Endothelial cell of umbilical vein (primary cell): ENCODE results near the gene IP6K3. TPM values are rescaled to one million over a fixed set of nuclear protein-coding genes. Genes with fewer than 3 reads are reported as not detected.

Experiments used
- BruUV-seq: library from RNA; stranded (reverse); fragments of 400-500 nt; replicated peaks from 2 replicates; lab custom pipeline; 2021; lab: Mats Ljungman, UMichigan
- CTCF ChIA-PET: fragments of 300-600, 350-600 bp; sonication (Branson Sonifier 250); formaldehyde crosslinking; loops from one replicate; lab custom pipeline; 2021; ENCODE audit warnings: antibody characterized with exemption, inconsistent platforms; lab: Charles Lee
- POLR2A ChIA-PET: fragments of 300-600, 350-600 bp; sonication (Branson Sonifier 250); formaldehyde crosslinking; loops from one replicate; lab custom pipeline; 2021; ENCODE audit warnings: antibody characterized with exemption, inconsistent platforms; lab: Charles Lee
- DNase-seq: peaks from one replicate; pipeline ENCODE4 v3.0.0-alpha.2; 2011; ENCODE audit warnings: low read depth, low spot score
- FAIRE-seq: peaks from 2 replicates; lab custom pipeline; 2011; peaks lifted over from hg19 to GRCh38; lab: Jason Lieb, UNC
- H2AFZ ChIP-seq: 2 replicates; pipeline ENCODE4 v1.6.0; 2012; ENCODE audit warnings: low read depth, low read length, control low read depth, inconsistent platforms
- H3K27ac ChIP-seq: 2 replicates; pipeline ENCODE4 v1.5.1; 2011; ENCODE audit warnings: low read depth, mild to moderate bottlenecking, control low read depth, low read length, moderate library complexity; ENCODE audit not compliant: insufficient read depth
- H3K27me3 ChIP-seq, 2 experiments: 2 replicates each; pipeline versions ENCODE4 v1.6.0 to v1.6.1; 2011; ENCODE audit warnings: low read length in 2 of 2, mixed read lengths in 1 of 2; ENCODE audit not compliant: control insufficient read depth in 2 of 2, insufficient read depth in 2 of 2
- H3K36me3 ChIP-seq, 2 experiments: 2 replicates in 1 of 2; 3 replicates in 1 of 2; pipeline ENCODE4 v1.5.1; 2011; ENCODE audit warnings: low read length in 2 of 2, mild to moderate bottlenecking in 1 of 2, moderate library complexity in 1 of 2; ENCODE audit not compliant: control insufficient read depth in 2 of 2, insufficient read depth in 2 of 2; ENCODE audit errors: extremely low read depth in 1 of 2
- H3K4me1 ChIP-seq: 3 replicates; pipeline ENCODE4 v1.5.1; 2011; ENCODE audit warnings: mild to moderate bottlenecking, low read length; ENCODE audit not compliant: control insufficient read depth, insufficient read depth; ENCODE audit errors: extremely low read depth
- H3K4me2 ChIP-seq: 2 replicates; pipeline ENCODE4 v1.6.1; 2011; ENCODE audit warnings: low read length, control low read depth, mixed read lengths; ENCODE audit not compliant: insufficient read depth
- H3K4me3 ChIP-seq, 3 experiments: fragments of 200-600 bp in 1 of 3; sonication (generic), shearing (Covaris generic) in 1 of 3; replicated peaks in 1 of 3; 2 replicates each; pipeline ENCODE4 v1.5.1; 2011 to 2016; ENCODE audit warnings: control low read depth in 3 of 3, low read length in 3 of 3, mild to moderate bottlenecking in 2 of 3, inconsistent platforms in 1 of 3, low read depth in 1 of 3, moderate library complexity in 1 of 3; ENCODE audit not compliant: insufficient read depth in 1 of 3
- H3K79me2 ChIP-seq: 2 replicates; pipeline ENCODE4 v1.6.0; 2012; ENCODE audit warnings: low read length, inconsistent platforms; ENCODE audit not compliant: control insufficient read depth, insufficient read depth
- H3K9ac ChIP-seq: replicated peaks from 2 replicates; pipeline ENCODE3; 2011; ENCODE audit warnings: low read length, control low read depth; ENCODE audit not compliant: insufficient read depth; ENCODE audit errors: extremely low read depth
- H3K9me1 ChIP-seq: replicated peaks from 3 replicates; pipeline ENCODE4 v1.6.0; 2011; ENCODE audit warnings: mild to moderate bottlenecking, low read length; ENCODE audit not compliant: control insufficient read depth, insufficient read depth; ENCODE audit errors: extremely low read depth
- H3K9me3 ChIP-seq: replicated peaks from 2 replicates; pipeline ENCODE4 v1.5.1; 2012; ENCODE audit warnings: low read length, inconsistent platforms; ENCODE audit not compliant: control insufficient read depth, insufficient read depth
- H4K20me1 ChIP-seq: replicated peaks from 2 replicates; pipeline ENCODE3; 2011; ENCODE audit warnings: mild to moderate bottlenecking, low read length; ENCODE audit not compliant: control insufficient read depth, insufficient read depth; ENCODE audit errors: extremely low read depth
- CTCF ChIP-seq, 2 donors: IDR thresholded peaks; 1 replicate in 1 of 2; 2 replicates in 1 of 2; pipeline ENCODE4 v1.5.1; 2011; ENCODE audit warnings: low read length in 2 of 2, mild to moderate bottlenecking in 2 of 2, moderate library complexity in 2 of 2, control low read depth in 1 of 2, inconsistent platforms in 1 of 2, low read depth in 1 of 2; ENCODE audit not compliant: insufficient read depth in 1 of 2; ENCODE audit errors: extremely low read depth in 1 of 2
- EZH2 ChIP-seq: IDR thresholded peaks from 2 replicates; pipeline ENCODE4 v1.6.1; 2012; ENCODE audit warnings: borderline replicate concordance, low read depth, mild to moderate bottlenecking, moderate library complexity, low read length, inconsistent platforms; ENCODE audit not compliant: severe bottlenecking
- FOS ChIP-seq: IDR thresholded peaks from 2 replicates; pipeline ENCODE4 v1.6.1; 2011; ENCODE audit warnings: mild to moderate bottlenecking, low read length, moderate library complexity, borderline replicate concordance; ENCODE audit not compliant: insufficient read depth
- GATA2 ChIP-seq: IDR thresholded peaks from 2 replicates; pipeline ENCODE4 v1.7.0; 2011; ENCODE audit warnings: low read depth, mild to moderate bottlenecking, moderate library complexity, mixed read lengths, low read length; ENCODE audit not compliant: insufficient read length, insufficient read depth
- JUN ChIP-seq: IDR thresholded peaks from 2 replicates; pipeline ENCODE4 v1.6.1; 2011; ENCODE audit warnings: borderline replicate concordance, low read depth; ENCODE audit not compliant: insufficient read length, insufficient read depth
- MAX ChIP-seq: IDR thresholded peaks from 2 replicates; pipeline ENCODE4 v1.6.1; 2011; ENCODE audit not compliant: insufficient read depth, insufficient read length
- MYC ChIP-seq: IDR thresholded peaks from one replicate; pipeline ENCODE4 v1.6.1; 2011; ENCODE audit warnings: mild to moderate bottlenecking, low read depth, low read length
- POLR2A ChIP-seq: IDR thresholded peaks from 2 replicates; pipeline ENCODE4 v1.6.1; 2012; ENCODE audit warnings: low read depth, mild to moderate bottlenecking, control low read depth, low read length
- POLR2AphosphoS5 ChIP-seq: IDR thresholded peaks from 2 replicates; pipeline ENCODE4 v1.6.1; 2012; ENCODE audit warnings: low read depth, mild to moderate bottlenecking, control low read depth, low read length, moderate library complexity; ENCODE audit not compliant: insufficient read depth
- dilution Hi-C: fragments of 300-500 bp; cut with MboI; formaldehyde crosslinking; loops from one replicate; pipeline ENCODE4 v1.15.0; 2019; ENCODE audit warnings: low sequenced_read_pairs; ENCODE audit not compliant: extremely low pct_ligation_motif_present
- intact Hi-C: fragments of 100-400 bp; cut with micrococcal nuclease; formaldehyde crosslinking; loops from one replicate; pipeline ENCODE4 v1.10.0; 2022
- polyA plus RNA-seq, 4 experiments: library from polyadenylated mRNA; depleted of rRNA in 3 of 4; stranded (reverse) in 3 of 4; unstranded in 1 of 4; fragments of >200 nt; gene quantifications; 2 replicates each; pipeline versions ENCODE4 v1.2.1 to v1.2.3, GENCODE V29; 2011 to 2012; ENCODE audit warnings: missing spikeins in 1 of 4
- total RNA-seq: library from RNA; stranded (reverse); gene quantifications from 2 replicates; pipeline ENCODE4 v1.2.3, GENCODE V29; 2021

Gene IP6K3
- total and polyA plus RNA-seq, 2 donors (not counting 3 experiments of a cell fraction or from before 2014, with no cell fraction given), result not detected

- dilution Hi-C loops (no loop called here), intact Hi-C loops (no loop called here)
- H3K4me3 ChIP-seq, result no peak overlapping the region
- ChIA-PET CTCF (interaction anchor here (0.9 to 1.9 kb wide), 3 partner anchors 10 to 25 kb away, joined by 4 to 7 read pairs (median 4); partner anchors contain the start of genes IP6K3 and UQCC2), POLR2A (no interaction called here)
- TF ChIP-seq FOS (no peak), EZH2 (no peak), POLR2AphosphoS5 (no peak)
- H4K20me1 ChIP-seq, result no peaks in the 10 kb centered on the region
- BruUV-seq, result no TSS peak
- no peaks in the 10 kb centered on the region for H3K36me3 ChIP-seq
- no peak overlapping the region for H3K9ac ChIP-seq
- no peak overlapping the region for H3K4me2 ChIP-seq
- H2AFZ ChIP-seq, result no peak overlapping the region
- no peaks in the 10 kb centered on the region for H3K4me1 ChIP-seq
- H3K9me1 ChIP-seq, result no peaks in the 10 kb centered on the region
- DNase-seq (no peak), FAIRE-seq (no peak)
- H3K27me3 ChIP-seq, result peaks cover 26 to 28% of the 10 kb centered on the region in 2 experiments
- H3K9me3 ChIP-seq, result no peaks in the 10 kb centered on the region
- H3K27ac ChIP-seq, result no peak overlapping the region
- no peaks in the 10 kb centered on the region for H3K79me2 ChIP-seq
Measured at GRCh38 chr6:33721508-33721907, 25.2 kb downstream of the IP6K3 start.

GRCh38 chr6:33720998-33721397, 25.7 kb downstream of the IP6K3 start:
- H3K9ac ChIP-seq, result no peak overlapping the region
- H4K20me1 ChIP-seq, result no peaks in the 10 kb centered on the region
- H3K27ac ChIP-seq, result no peak overlapping the region
- no peaks in the 10 kb centered on the region for H3K9me1 ChIP-seq
- dilution Hi-C loops (no loop called here), intact Hi-C loops (no loop called here)
- CTCF ChIA-PET, result interaction anchor here (1.9 kb wide), 1 partner anchor 9 kb away, joined by 7 read pairs; the partner anchor contains the start of gene UQCC2
- H3K9me3 ChIP-seq, result no peaks in the 10 kb centered on the region
- no peak overlapping the region for H3K4me3 ChIP-seq
- peaks cover 26 to 28% of the 10 kb centered on the region in 2 experiments for H3K27me3 ChIP-seq
- H2AFZ ChIP-seq, result no peak overlapping the region
- no TSS peak for BruUV-seq
- no peaks in the 10 kb centered on the region for H3K79me2 ChIP-seq
- no peaks in the 10 kb centered on the region for H3K36me3 ChIP-seq
- H3K4me2 ChIP-seq, result no peak overlapping the region
- H3K4me1 ChIP-seq, result no peaks in the 10 kb centered on the region
- no peak for FAIRE-seq
- no peak for TF ChIP-seq POLR2AphosphoS5
- no peak for TF ChIP-seq FOS
- TF ChIP-seq POLR2A, result no peak
- TF ChIP-seq EZH2, result no peak
- no peak for TF ChIP-seq MYC
- TF ChIP-seq MAX, result no peak
- TF ChIP-seq CTCF (IDR thresholded peaks at IDR 0.05; ENCODE audit: extremely low read depth in 1 of 2, insufficient read depth in 1 of 2, low read depth in 1 of 2, low read length in 2 of 2), result no peak
- TF ChIP-seq GATA2, result no peak
- TF ChIP-seq JUN, result no peak
- DNase-seq, result no peak
- POLR2A ChIA-PET, result no interaction called here
